IPS-15b (cell line): ENCODE results near the gene DHX57.
"Not testable (repeated sequence)": the region's sequence is repeated elsewhere in the genome, so short reads cannot be mapped to it uniquely, and the experiment has no call there.

Experiments
- H3K27me3 ChIP-seq: one replicate; pipeline ENCODE4 v1.6.1; 2013; ENCODE audit warnings: low read length; ENCODE audit not compliant: control insufficient read depth, insufficient read depth
- H3K36me3 ChIP-seq: one replicate; pipeline ENCODE4 v1.6.1; 2013; ENCODE audit warnings: low read length; ENCODE audit not compliant: control insufficient read depth, insufficient read depth
- H3K4me1 ChIP-seq: one replicate; pipeline ENCODE4 v1.6.1; 2013; ENCODE audit warnings: mild to moderate bottlenecking, low read length; ENCODE audit not compliant: control insufficient read depth, insufficient read depth
- H3K4me3 ChIP-seq: one replicate; pipeline ENCODE4 v1.5.1; 2013; ENCODE audit warnings: low read depth, low read length
- H3K9ac ChIP-seq: one replicate; pipeline ENCODE4 v1.6.1; 2013; ENCODE audit warnings: low read depth, mild to moderate bottlenecking, low read length
- H3K9me3 ChIP-seq: one replicate; pipeline ENCODE4 v1.6.1; 2013; ENCODE audit warnings: mild to moderate bottlenecking, low read length; ENCODE audit not compliant: control insufficient read depth, insufficient read depth

DHX57 gene

DNA sequence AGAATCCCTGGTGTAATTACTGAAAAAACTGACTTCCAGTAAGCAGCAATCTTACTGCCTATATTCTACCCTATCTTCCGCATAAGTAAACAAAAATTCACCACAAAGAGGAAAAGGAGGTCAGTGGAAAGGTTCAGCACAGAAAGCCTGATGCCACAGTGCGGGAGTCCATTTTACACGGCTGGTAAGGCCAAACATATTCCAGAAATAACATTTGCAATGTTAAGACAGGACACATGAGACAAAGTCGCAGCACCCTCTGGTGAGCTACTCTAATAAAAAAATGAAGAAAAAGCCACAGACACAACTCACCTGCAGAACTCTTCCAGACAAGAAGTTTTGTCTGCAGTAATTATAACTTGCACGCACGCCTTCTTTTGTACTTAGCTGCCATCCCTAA lies 57.2 kb downstream of the DHX57 start:
- Histone ChIP-seq H3K36me3 (peaks cover 5% of the 10 kb centered on the region), H3K4me1 (no peaks in the 10 kb centered on the region), H3K4me3 (no peak overlapping the region), H3K9ac (no peak overlapping the region), H3K9me3 (no peaks in the 10 kb centered on the region), H3K27me3 (no peaks in the 10 kb centered on the region)

DNA sequence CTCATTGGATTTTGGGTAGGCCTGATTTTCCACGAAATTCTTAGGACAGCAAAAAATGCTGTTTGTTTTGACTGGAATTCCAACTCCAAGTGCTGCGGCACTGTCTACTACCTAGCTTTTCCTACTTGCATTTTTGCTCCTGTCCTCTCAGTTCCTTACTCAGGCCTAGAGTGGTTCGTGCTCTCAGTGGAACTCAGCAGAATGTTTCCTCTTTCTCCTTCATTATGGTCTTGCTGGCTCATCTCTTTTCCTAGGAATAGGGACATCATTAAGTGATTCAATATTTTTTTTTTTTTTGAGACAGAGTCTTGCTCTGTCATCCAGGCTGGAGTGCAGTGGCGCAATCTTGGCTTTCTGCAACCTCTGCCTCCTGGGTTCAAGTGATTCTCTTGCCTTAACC lies 59.8 kb downstream of the DHX57 start:
- H3K9me3 ChIP-seq: no peaks in the 10 kb centered on the region
- H3K9ac ChIP-seq: no peak overlapping the region
- H3K36me3 ChIP-seq: peaks cover 13% of the 10 kb centered on the region
- no peak overlapping the region for H3K4me3 ChIP-seq
- H3K27me3 ChIP-seq: no peaks in the 10 kb centered on the region
- H3K4me1 ChIP-seq: no peaks in the 10 kb centered on the region

DNA sequence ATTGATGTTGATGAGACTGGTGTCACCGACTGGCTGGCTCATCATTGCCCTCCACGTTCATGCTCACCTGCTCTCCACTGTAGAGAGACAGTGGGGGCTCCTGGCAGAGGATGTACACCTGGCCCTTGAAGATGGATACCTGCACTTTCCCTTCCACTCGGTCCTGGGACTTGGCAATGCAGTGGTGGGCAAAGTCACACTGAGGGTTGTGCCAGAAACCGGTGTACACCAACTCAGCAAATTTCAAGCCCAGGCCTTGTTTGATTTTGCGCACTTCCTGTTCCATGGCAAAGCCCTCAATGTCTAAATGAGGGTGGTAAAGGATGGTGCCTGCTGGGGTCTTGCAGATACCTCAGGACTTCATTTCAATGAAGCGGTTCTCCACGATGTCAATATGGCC lies 65.2 kb downstream of the DHX57 start:
- no peaks in the 10 kb centered on the region for H3K9me3 ChIP-seq
- no peak overlapping the region for H3K4me3 ChIP-seq
- peaks cover 21% of the 10 kb centered on the region for H3K36me3 ChIP-seq
- no peaks in the 10 kb centered on the region for H3K4me1 ChIP-seq
- no peaks in the 10 kb centered on the region for H3K27me3 ChIP-seq
- no peak overlapping the region for H3K9ac ChIP-seq

DNA sequence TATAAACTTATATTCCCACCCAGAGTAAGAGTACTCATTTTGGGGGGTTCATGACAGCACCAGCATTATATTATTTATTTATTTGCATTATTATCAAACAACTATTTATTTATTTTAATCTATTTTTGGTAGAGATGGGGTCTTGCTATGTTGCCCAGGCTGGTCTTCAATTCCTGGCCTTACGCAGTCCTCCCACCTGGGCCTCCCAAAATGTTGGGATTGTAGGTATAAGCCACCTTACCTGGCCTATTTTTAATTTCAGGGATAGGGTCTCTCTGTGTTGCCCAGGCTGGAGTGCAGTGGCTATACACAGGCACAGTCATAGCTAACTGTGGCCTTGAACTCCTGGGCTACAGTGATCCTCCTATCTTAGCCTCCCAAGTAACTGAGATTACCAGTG lies 67.1 kb downstream of the DHX57 start:
- H3K36me3 ChIP-seq: peaks cover 16% of the 10 kb centered on the region
- no peak overlapping the region for H3K4me3 ChIP-seq
- H3K4me1 ChIP-seq: no peaks in the 10 kb centered on the region
- no peaks in the 10 kb centered on the region for H3K27me3 ChIP-seq
- no peak overlapping the region for H3K9ac ChIP-seq
- no peaks in the 10 kb centered on the region for H3K9me3 ChIP-seq

DNA sequence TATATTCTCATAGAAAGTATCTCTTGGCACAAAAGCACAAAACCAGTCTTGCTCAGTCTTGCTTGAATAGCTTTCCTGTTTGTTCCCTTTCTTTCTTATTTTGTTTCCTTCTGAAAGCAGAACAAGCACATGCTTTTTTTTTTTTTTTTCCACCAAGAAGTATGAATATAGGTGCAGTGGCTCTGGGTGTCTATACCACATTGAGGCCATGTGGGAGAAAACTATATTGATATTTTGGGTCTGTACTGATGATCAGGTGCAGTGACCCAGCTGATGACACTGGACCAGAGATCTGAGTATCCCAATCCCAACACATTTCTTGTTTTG lies 69.0 kb downstream of the DHX57 start:
- Histone ChIP-seq H3K4me1 (no peaks in the 10 kb centered on the region), H3K9me3 (no peaks in the 10 kb centered on the region), H3K9ac (no peak overlapping the region), H3K27me3 (no peaks in the 10 kb centered on the region), H3K4me3 (no peak overlapping the region), H3K36me3 (peaks cover 16% of the 10 kb centered on the region)

DNA sequence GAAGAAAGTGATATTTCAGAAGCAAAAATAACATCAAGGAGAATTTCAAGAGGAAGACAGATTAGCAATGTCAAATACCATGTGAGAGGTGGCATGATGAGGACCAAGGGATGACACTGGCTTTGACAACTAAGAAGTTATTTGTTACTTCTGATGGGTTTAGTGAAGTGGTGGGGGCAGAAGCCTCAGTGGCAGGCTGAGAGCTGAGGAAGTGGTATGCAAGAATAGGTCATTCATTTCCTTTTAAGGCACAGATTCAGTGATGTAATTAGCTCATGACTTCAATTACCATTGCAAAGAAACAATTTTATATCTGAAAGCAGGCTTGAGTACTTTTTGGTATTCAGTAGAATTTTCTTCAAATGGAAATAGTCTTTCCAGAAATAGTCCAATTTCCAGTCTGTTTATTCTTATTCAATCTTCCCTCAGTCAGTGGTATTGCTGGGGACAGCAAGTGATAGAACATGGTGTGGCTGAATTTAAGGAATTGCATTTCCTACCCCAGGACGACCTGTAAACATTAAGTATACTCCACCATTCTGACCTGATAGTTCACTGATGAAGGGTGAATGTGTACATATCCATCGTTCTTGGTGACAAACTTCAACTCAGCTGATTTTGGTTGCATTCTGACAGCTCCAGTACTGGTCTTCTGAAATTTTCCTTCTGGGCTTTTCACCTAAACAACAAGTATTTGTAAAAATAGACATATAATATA lies 69.6 kb downstream of the DHX57 start:
- peaks cover 10% of the 10 kb centered on the region for H3K36me3 ChIP-seq
- H3K9me3 ChIP-seq: no peaks in the 10 kb centered on the region
- H3K4me3 ChIP-seq: no peak overlapping the region
- no peak overlapping the region for H3K9ac ChIP-seq
- H3K27me3 ChIP-seq: no peaks in the 10 kb centered on the region
- no peaks in the 10 kb centered on the region for H3K4me1 ChIP-seq

DNA sequence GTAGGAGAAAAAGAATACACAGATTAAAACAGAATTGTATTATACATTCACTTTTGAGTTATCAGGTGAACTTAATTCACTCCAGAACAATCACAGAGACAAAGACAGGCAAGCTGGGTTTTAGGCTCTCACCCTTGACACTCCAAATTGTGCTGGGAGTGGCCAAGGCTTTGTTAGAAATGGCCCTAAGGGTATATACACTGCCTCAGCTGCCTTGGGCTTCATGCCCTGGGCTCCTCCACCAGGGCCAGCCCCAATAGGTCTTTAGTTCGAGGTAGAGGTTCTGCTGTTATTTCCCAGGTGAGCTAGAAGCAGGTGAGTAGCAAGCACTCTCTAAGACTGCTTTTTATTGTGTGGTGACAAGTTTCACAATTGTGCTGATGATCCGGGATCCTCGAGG lies 77.8 kb downstream of the DHX57 start:
- Histone ChIP-seq H3K9me3 (no peaks in the 10 kb centered on the region), H3K27me3 (no peaks in the 10 kb centered on the region), H3K4me3 (no peak overlapping the region), H3K9ac (no peak overlapping the region), H3K36me3 (no peaks in the 10 kb centered on the region), H3K4me1 (no peaks in the 10 kb centered on the region)

DNA sequence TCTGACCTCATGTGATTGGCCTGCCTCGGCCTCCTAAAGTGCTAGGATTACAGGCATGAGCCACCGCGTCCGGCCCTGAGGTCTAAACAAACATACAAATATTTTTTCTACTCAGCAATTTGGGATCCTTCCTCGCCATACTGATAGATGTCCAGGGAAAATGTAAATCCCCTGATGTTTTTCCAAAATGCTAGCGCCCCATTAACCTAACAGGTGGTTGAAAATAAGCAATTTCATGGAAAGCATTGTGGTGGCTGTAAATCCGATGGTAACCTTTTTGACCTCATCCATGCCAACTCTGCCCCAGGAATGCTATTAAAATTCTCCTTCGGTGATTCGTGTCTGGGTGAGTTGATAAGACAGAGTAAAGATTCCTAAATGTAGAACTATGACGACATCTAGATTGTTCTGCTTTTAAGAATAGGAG lies 78.5 kb downstream of the DHX57 start:
- Histone ChIP-seq H3K36me3 (no peaks in the 10 kb centered on the region), H3K27me3 (no peaks in the 10 kb centered on the region), H3K4me3 (no peak overlapping the region), H3K9me3 (no peaks in the 10 kb centered on the region), H3K9ac (no peak overlapping the region), H3K4me1 (no peaks in the 10 kb centered on the region)

DNA sequence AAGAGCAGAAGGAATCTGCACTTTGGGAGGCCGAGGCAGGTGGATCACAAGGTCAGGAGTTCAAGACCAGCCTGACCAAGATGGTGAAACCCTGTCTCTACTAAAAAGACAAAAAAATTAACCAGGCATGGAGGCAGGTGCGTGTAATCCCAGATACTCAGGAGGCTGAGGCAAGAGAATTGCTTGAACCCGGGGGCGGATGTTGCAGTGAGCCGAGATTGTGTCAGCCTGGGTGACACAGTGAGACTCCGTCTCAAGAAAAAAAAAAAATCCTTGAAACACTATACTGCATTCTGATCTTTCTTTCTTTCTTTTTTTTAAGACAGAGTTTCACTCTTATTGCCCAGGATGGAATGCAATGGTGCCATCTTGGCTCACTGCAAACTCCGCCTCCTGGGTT lies 80.7 kb downstream of the DHX57 start:
- not testable (repeated sequence) for H3K27me3 ChIP-seq, H3K4me1 ChIP-seq, H3K36me3 ChIP-seq, H3K9me3 ChIP-seq, H3K9ac ChIP-seq, H3K4me3 ChIP-seq

DNA sequence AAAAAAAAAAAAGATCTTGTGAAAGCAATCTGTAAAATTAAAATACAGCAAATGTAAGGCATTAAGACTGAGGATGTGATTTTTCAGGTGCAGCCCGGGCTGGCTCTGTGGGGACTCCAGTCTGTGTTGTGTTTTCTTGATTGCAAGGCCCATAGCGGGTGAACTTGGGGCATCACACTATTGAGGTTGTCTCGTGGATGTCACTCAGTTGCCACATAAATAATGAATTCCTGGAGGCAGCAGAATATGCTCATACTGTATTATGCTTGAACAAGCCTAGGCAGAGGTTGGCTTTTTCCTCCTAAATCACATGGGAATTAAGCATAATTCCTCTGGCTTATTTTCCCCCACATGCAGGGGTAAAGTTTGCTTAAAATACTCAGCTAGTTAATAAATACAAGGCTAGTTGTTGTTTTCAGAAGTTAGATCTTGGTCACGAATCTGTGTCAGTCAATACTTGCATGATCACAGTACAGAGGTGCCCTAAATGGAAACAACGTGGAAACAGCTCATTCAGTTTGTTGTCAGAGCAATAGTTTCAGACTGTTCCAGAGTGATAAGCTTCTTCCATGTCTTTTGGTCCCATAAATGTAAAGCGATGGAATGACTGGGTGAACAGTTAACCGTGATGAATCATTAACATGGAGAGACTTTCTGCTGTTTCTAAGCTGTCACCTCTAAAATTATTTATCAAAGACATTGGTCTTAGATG lies 81.3 kb downstream of the DHX57 start:
- Histone ChIP-seq H3K9me3 (no peaks in the 10 kb centered on the region), H3K27me3 (no peaks in the 10 kb centered on the region), H3K36me3 (no peaks in the 10 kb centered on the region), H3K4me1 (no peaks in the 10 kb centered on the region), H3K9ac (no peak overlapping the region), H3K4me3 (no peak overlapping the region)

DNA sequence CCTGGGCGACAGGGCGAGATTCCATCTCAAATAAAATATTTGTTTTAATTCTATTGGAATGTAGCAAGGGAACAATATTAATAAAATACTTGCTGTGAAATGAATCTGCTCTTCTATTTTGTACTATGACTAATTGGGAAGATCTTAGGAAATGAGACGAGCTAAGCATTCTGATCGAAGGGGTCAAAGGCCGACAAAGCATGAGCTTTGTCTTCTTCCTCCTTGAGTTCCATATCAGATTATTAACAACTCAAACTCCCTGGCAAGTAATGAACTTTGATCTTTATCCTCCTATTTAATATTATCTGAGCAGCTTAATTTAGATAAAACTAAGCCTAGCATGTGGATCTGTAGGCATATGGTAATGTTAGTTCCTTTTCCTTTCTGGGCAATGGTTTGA lies 82.2 kb downstream of the DHX57 start:
- no peak overlapping the region for H3K9ac ChIP-seq
- H3K4me1 ChIP-seq: no peaks in the 10 kb centered on the region
- H3K9me3 ChIP-seq: no peaks in the 10 kb centered on the region
- no peaks in the 10 kb centered on the region for H3K27me3 ChIP-seq
- H3K36me3 ChIP-seq: no peaks in the 10 kb centered on the region
- H3K4me3 ChIP-seq: no peak overlapping the region

DNA sequence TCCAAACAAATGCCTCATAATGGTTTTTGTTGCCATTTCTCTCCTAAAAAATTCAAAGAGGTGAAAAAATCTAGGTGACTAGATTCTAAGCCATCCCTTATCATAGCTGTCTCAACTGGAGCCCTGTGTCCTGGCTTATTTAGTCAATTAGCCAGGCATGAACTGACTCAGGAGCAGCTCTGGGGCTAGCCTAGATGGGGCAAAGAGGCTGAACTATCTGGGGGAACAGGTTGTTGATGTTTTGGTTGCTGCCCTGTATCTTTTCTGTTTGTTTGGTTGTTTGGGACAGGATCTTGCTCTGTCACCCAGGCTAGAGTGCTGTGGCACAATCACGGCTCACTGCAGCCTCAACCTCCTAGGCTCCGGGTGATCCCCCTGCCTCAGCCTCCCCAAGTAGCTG lies 83.0 kb downstream of the DHX57 start:
- Histone ChIP-seq H3K4me3 (no peak overlapping the region), H3K27me3 (no peaks in the 10 kb centered on the region), H3K9ac (no peak overlapping the region), H3K4me1 (no peaks in the 10 kb centered on the region), H3K9me3 (no peaks in the 10 kb centered on the region), H3K36me3 (no peaks in the 10 kb centered on the region)
